GM12878 (cell line): Measurements from ENCODE around the gene SCNN1B.

Source experiments
- BCL11A ChIP-seq: IDR thresholded peaks from 2 replicates; pipeline ENCODE4 v1.6.1; 2011; ENCODE audit warnings: low read depth, low read length
- JUND ChIP-seq: IDR thresholded peaks from 2 replicates; pipeline ENCODE4 v1.6.1; 2012; ENCODE audit warnings: low read depth, mild to moderate bottlenecking, low read length, improper control_type of control experiment, moderate library complexity
- POLR2A ChIP-seq: IDR thresholded peaks from 2 replicates; pipeline ENCODE4 v1.6.1; 2011; ENCODE audit warnings: low read depth, mild to moderate bottlenecking, low read length
- YY1 ChIP-seq: IDR thresholded peaks from 2 replicates; pipeline ENCODE4 v1.6.1; 2011; ENCODE audit warnings: low read depth, mild to moderate bottlenecking, low read length
- TF ChIP-seq, protein P1 (sequence below): IDR thresholded peaks from 2 replicates; pipeline ENCODE4 v1.6.1; 2011; ENCODE audit warnings: borderline replicate concordance, low read depth, mild to moderate bottlenecking, moderate library complexity, low read length; ENCODE audit not compliant: insufficient read depth, poor library complexity, severe bottlenecking

DNA sequence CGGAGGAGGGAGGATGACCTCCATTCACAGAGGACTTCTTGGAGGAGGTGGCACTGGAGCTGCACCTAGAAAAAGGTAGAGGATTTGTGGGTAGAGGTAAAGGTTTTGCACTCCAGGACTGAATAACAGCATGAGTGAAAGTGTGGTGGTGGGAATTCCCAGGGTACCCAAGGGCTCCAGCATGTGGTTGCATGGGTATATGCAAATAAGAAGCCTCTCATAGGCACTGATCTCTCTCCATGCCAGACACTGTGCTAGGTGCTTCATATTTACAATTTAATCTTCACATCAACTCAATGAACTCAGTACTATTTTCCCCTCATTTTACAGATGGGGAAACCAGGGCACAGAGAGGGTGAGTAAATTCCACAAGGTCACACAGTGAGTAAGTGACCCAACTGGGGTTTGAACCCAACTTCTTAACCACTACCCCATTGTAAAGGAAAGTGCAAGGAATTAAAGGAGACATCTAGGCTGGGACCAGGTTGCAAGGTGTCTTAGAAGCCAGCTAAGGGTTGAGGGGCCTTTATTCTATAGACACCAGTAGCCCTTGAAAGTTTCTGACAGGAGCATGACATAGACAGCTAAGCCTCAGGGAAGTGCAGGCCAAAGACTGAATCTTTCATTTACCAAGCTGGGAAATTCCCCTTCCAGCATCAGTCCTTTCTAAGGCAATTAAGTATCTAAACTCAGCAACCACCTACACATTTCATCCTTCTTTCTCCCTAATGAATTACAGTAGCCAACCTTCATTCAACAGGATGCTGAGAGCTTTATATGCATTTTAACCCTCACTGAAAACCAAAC, 21.3 kb downstream of the SCNN1B start:
- no peak for TF ChIP-seq POLR2A
- TF ChIP-seq, protein P1, sequence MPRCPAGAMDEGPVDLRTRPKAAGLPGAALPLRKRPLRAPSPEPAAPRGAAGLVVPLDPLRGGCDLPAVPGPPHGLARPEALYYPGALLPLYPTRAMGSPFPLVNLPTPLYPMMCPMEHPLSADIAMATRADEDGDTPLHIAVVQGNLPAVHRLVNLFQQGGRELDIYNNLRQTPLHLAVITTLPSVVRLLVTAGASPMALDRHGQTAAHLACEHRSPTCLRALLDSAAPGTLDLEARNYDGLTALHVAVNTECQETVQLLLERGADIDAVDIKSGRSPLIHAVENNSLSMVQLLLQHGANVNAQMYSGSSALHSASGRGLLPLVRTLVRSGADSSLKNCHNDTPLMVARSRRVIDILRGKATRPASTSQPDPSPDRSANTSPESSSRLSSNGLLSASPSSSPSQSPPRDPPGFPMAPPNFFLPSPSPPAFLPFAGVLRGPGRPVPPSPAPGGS: peak; percentile 9
- TF ChIP-seq JUND: no peak
- TF ChIP-seq BCL11A: peak; percentile 67; the same call in 1 of the 2 replicates
- no peak for TF ChIP-seq YY1
